Measurements from ENCODE around the gene RAB5B. TPM values are rescaled to one million over a fixed set of nuclear protein-coding genes. Genes with fewer than 3 reads are reported as not detected.

Gene RAB5B
- total and polyA plus RNA-seq, 7 donors = 82.8 to 113 (median 101) TPM

- Histone ChIP-seq H3K27ac (peak overlapping the region; percentile 85 to 98 (median 86)), H3K36me3 (no peaks in the 10 kb centered on the region), H3K4me1 (peaks cover 0 to 54% (median 40%) of the 10 kb centered on the region in 4 donors), H3K4me3 (peak overlapping the region; percentile 41 to 87 (median 78)), H3K27me3 (no peaks in the 10 kb centered on the region), H3K9me3 (no peaks in the 10 kb centered on the region)
- DNase-seq = peak; percentile 81
- WGBS, 2 donors = 1% methylated on average over 60 of the region's 60 CpGs
- TF ChIP-seq EP300 (IDR thresholded peaks at IDR 0.05) = no peak
- peak; percentile 16 to 19 for TF ChIP-seq POLR2A (IDR thresholded peaks at IDR 0.05)
- TF ChIP-seq POLR2AphosphoS5 (IDR thresholded peaks at IDR 0.05) = peak in 3 of 4 donors; percentile 13 to 71 (median 55)
- no peak for TF ChIP-seq CTCF (IDR thresholded peaks at IDR 0.05)
- intact Hi-C loops (cut with DNase I) = loop anchor here (2.0 kb wide), 1 partner anchor 35 kb away; the partner anchor contains the start of genes CDK2 and PMEL
These were observed 41.9 kb upstream of the RAB5B start for GRCh38 chr12:55931780-55932550.

GRCh38 chr12:55932551-55932910 lies 41.3 kb upstream of the RAB5B start:
- DNase-seq = no peak
- TF ChIP-seq POLR2A (IDR thresholded peaks at IDR 0.05) (no peak), POLR2AphosphoS5 (IDR thresholded peaks at IDR 0.05) (no peak), CTCF (IDR thresholded peaks at IDR 0.05) (no peak), EP300 (IDR thresholded peaks at IDR 0.05) (no peak)
- H3K9me3 ChIP-seq = no peaks in the 10 kb centered on the region
- no peaks in the 10 kb centered on the region for H3K27me3 ChIP-seq
- WGBS, 2 donors = 3 to 4% methylated on average over 4 of the region's 4 CpGs
- H3K36me3 ChIP-seq = peaks cover 0 to 3% (median 0%) of the 10 kb centered on the region in 4 donors
- H3K4me1 ChIP-seq = peaks cover 0 to 54% (median 40%) of the 10 kb centered on the region in 4 donors
- peak overlapping the region; percentile 41 to 87 (median 78) for H3K4me3 ChIP-seq
- peak overlapping the region; percentile 85 to 98 (median 86) for H3K27ac ChIP-seq
- intact Hi-C loops (cut with DNase I) = no loop called here

- peak overlapping the region in 1 of 4 donors; percentile 87 for H3K4me3 ChIP-seq
- peaks cover 0 to 48% (median 35%) of the 10 kb centered on the region in 4 donors for H3K4me1 ChIP-seq
- H3K27me3 ChIP-seq = no peaks in the 10 kb centered on the region
- intact Hi-C loops (cut with DNase I) = no loop called here
- H3K9me3 ChIP-seq = no peaks in the 10 kb centered on the region
- H3K27ac ChIP-seq = peak overlapping the region in 2 of 4 donors; percentile 15 to 98
- H3K36me3 ChIP-seq = peaks cover 0 to 3% (median 0%) of the 10 kb centered on the region in 4 donors
- WGBS, 2 donors = 25 to 56% methylated on average over 7 of the region's 7 CpGs
- DNase-seq = no peak
- TF ChIP-seq POLR2A (IDR thresholded peaks at IDR 0.05) (peak in 1 of 2 donors; percentile 12), CTCF (IDR thresholded peaks at IDR 0.05) (no peak), POLR2AphosphoS5 (IDR thresholded peaks at IDR 0.05) (peak in 1 of 4 donors; percentile 62)
These were observed 40.6 kb upstream of the RAB5B start for GRCh38 chr12:55933169-55933798.

- peaks cover 0 to 3% (median 0%) of the 10 kb centered on the region in 4 donors for H3K36me3 ChIP-seq
- no peak overlapping the region for H3K4me3 ChIP-seq
- 94 to 96% methylated on average over 1 of the region's 1 CpG for WGBS, 2 donors
- intact Hi-C loops (cut with DNase I) = no loop called here
- no peak for TF ChIP-seq CTCF (IDR thresholded peaks at IDR 0.05)
- no peak for TF ChIP-seq POLR2A (IDR thresholded peaks at IDR 0.05)
- TF ChIP-seq EP300 (IDR thresholded peaks at IDR 0.05) = no peak
- TF ChIP-seq POLR2AphosphoS5 (IDR thresholded peaks at IDR 0.05) = no peak
- no peaks in the 10 kb centered on the region for H3K9me3 ChIP-seq
- DNase-seq = no peak
- no peak overlapping the region for H3K27ac ChIP-seq
- H3K4me1 ChIP-seq = peaks cover 0 to 40% (median 28%) of the 10 kb centered on the region in 4 donors
- no peaks in the 10 kb centered on the region for H3K27me3 ChIP-seq
These were observed 39.8 kb upstream of the RAB5B start for GRCh38 chr12:55933799-55934742.

Measured in sigmoid colon (tissue), 7 donors.